GM12873 (cell line): ENCODE data around the gene RASL10A.

Experiments
- CTCF ChIP-seq: IDR thresholded peaks from 2 replicates; pipeline ENCODE4 v1.5.1; 2012; ENCODE audit warnings: low read depth, mild to moderate bottlenecking, moderate library complexity, low read length, control low read depth; ENCODE audit not compliant: insufficient read depth; ENCODE audit errors: missing control alignments

RASL10A gene

GRCh38 chr22:29268511-29269229 lies 46.8 kb downstream of the RASL10A start:
- TF ChIP-seq CTCF = no peak

DNA sequence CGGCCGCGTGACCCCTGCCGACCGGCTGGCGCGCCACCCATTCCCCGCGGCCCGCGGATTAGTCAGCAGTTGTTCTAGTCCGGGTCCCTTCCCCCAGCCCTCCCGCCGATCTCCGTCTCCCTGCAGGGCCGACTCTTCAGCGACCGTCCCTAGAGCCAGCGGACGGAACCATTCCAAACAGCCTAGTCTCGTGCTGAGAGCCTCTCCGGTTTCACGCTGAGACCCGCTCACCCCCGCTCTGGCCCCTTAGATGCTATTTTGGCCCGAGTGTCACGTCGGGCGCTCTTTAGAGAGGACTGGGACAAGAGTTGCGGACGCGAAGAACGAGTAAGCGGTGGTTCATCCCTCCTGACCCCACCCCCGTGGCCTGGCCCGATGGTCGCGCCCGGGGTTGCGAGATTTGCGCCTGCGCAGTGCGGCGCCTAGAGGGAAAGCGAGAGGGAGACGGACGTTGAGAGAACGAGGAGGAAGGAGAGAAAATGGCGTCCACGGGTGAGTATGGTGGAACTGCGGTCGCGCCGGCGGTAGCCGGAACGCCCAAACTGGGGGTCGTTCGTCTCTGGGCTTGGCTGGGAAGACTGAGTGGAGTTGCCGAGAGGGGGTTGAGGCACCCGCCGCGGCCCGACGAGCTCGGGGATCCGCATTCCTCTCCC lies 47.5 kb downstream of the RASL10A start, which contains the start of the genes EWSR1 and RHBDD3:
Gene EWSR1 (plus strand): TSS at position 411 of the 653 bp plus-strand sequence. CDS start 69 bp downstream, at position 480.
Gene RHBDD3 (minus strand): TSS at position 124 of the 653 bp plus-strand sequence. CDS start 2,355 bp downstream, outside the sequence.
- no peak for TF ChIP-seq CTCF

DNA sequence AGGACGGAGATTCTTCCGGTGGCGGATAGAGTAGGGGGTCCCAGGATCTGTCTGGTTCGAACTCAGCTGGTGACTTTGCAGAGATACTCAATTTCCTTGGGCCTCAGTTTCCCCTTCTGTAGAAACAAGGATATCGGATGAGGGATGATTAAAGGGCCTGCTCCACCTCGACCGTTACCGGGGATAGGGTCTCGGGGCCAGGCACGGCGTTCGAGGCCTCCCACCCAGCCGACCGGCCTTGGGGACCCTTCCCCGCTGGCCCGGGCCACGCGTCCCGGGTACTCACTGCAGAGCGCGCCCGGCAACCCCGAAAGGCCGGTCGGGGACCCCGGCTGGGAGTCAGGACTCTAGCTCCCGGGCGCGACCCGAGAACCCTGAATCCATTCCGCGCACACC lies 48.0 kb downstream of the RASL10A start:
- no peak for TF ChIP-seq CTCF

- no peak for TF ChIP-seq CTCF
Measured at GRCh38 chr22:29266564-29267461, 48.7 kb downstream of the RASL10A start.

DNA sequence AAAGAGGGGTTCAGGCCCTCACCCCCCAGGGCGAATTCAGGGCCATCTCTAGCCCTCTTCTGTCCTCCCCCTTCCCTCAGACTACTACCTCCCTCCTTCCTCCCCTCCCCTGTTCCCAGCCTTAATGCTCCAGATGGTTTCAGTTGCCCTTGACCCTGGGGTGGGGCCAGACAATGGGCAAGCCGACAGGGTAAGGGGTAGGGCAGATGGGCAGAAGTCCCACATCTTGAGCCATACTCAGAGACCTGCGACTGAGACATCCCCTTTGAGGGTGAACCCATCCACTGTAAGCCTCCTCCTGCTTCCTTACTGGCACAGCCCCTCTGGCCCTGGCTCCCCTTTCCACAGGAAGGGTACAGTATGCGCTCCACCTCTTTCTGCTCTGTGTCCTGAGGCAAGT lies 49.6 kb downstream of the RASL10A start:
- TF ChIP-seq CTCF = no peak

- TF ChIP-seq CTCF = no peak
Measured at GRCh38 chr22:29265305-29265704, 50.2 kb downstream of the RASL10A start.
